Esophagus squamous epithelium (tissue), 4 donors: ENCODE results near the gene TLK2.
"Not testable (repeated sequence)": the region's sequence is repeated elsewhere in the genome, so short reads cannot be mapped to it uniquely, and the experiment has no call there.

Source experiments
- POLR2A ChIP-seq, 4 donors: fragments of 450-650 bp; IDR thresholded peaks; one replicate each; pipeline ENCODE4 v1.6.1; 2017; ENCODE audit warnings: antibody characterized with exemption in 4 of 4, mild to moderate bottlenecking in 4 of 4, moderate library complexity in 3 of 4
- TF ChIP-seq, protein P1 (sequence below), 6 experiments: fragments of 450-650 bp in 4 of 6; fragments of 200-600 bp in 2 of 6; sonication (generic) in 2 of 6; IDR thresholded peaks; one replicate each; pipeline ENCODE4 v1.5.1; 2016 to 2019; ENCODE audit warnings: antibody characterized with exemption in 6 of 6, mild to moderate bottlenecking in 4 of 6, moderate library complexity in 4 of 6

DNA sequence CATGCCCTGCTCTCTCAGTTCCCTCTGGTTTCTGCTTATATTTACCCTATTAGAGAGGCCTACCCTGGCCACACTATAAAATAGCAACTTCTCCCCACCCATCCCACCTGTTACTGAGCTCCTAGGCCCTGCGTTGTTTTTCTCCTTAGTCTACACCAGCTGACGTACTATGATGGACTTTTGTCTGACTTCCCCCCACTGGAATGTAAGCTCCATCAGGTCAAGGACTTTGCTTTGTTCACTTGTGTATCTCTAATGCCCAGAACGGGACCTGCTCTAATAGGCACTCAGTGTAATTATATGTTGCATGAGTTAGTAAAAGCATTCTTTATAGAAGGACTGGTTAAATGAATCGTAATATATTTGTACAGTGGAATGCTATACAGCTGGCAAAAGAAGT is 62.4 kb downstream of the TLK2 start:
- not testable (repeated sequence) for TF ChIP-seq POLR2A (IDR thresholded peaks at IDR 0.05)
- TF ChIP-seq, protein P1, sequence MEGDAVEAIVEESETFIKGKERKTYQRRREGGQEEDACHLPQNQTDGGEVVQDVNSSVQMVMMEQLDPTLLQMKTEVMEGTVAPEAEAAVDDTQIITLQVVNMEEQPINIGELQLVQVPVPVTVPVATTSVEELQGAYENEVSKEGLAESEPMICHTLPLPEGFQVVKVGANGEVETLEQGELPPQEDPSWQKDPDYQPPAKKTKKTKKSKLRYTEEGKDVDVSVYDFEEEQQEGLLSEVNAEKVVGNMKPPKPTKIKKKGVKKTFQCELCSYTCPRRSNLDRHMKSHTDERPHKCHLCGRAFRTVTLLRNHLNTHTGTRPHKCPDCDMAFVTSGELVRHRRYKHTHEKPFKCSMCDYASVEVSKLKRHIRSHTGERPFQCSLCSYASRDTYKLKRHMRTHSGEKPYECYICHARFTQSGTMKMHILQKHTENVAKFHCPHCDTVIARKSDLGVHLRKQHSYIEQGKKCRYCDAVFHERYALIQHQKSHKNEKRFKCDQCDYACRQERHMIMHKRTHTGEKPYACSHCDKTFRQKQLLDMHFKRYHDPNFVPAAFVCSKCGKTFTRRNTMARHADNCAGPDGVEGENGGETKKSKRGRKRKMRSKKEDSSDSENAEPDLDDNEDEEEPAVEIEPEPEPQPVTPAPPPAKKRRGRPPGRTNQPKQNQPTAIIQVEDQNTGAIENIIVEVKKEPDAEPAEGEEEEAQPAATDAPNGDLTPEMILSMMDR (IDR thresholded peaks at IDR 0.05): not testable (repeated sequence)
